GM12892 (cell line): ENCODE data around the gene ABHD2.

Source experiments
- POLR2A ChIP-seq: IDR thresholded peaks from 2 replicates; pipeline ENCODE4 v1.6.1; 2011; ENCODE audit warnings: low read depth, low read length, control low read depth
- POLR2AphosphoS5 ChIP-seq: IDR thresholded peaks from 2 replicates; pipeline ENCODE4 v1.6.1; 2011; ENCODE audit warnings: low read depth, low read length, control low read depth

GRCh38 chr15:89054873-89055272, 33.4 kb upstream of the ABHD2 start:
- TF ChIP-seq POLR2AphosphoS5: no peak
- TF ChIP-seq POLR2A: no peak
